K562 (cell line): Measurements from ENCODE around the gene PACSIN1. TPM values are rescaled to one million over a fixed set of nuclear protein-coding genes. Genes with fewer than 3 reads are reported as not detected.

Experiments used
- ATAC-seq: fragments of 200-7000 bp; cut with Tn5 transposase; 3 replicates; pipeline ENCODE4 v1.9.1; 2020; ENCODE audit warnings: moderate library complexity
- BruUV-seq: library from RNA; stranded (reverse); fragments of 400-500 nt; replicated peaks from 2 replicates; lab custom pipeline; 2021; lab: Mats Ljungman, UMichigan
- CTCF ChIA-PET: fragments of 300-600 bp; formaldehyde crosslinking; extraction: SDS; loops from one replicate; lab custom pipeline; 2021; ENCODE audit warnings: low intra/inter-chr PET ratio; lab: Yijun Ruan, JAX
- POLR2A ChIA-PET: fragments of 300-600, 350-650 bp; sonication (Branson Sonifier 250); formaldehyde crosslinking; extraction: SDS; loops from one replicate; lab custom pipeline; 2021; ENCODE audit warnings: antibody characterized with exemption, inconsistent platforms; lab: Yijun Ruan, JAX
- DNase-seq, 4 experiments: peaks; one replicate each; pipeline versions ENCODE4 v3.0.0 to v3.0.0-alpha.2; 2011 to 2018; ENCODE audit warnings: low spot score in 3 of 4, mixed read lengths in 3 of 4; ENCODE audit errors: extremely low read depth in 1 of 4
- FAIRE-seq: peaks from 2 replicates; lab custom pipeline; 2011; peaks lifted over from hg19 to GRCh38; lab: Jason Lieb, UNC
- H2AFZ ChIP-seq: 2 replicates; pipeline ENCODE4 v1.6.0; 2011; ENCODE audit warnings: low read depth, low read length, control low read depth, inconsistent platforms
- H3K27ac ChIP-seq: fragments of 200-600 bp; 3 replicates; pipeline ENCODE4 v1.8.0; 2011; ENCODE audit warnings: low read depth, mild to moderate bottlenecking, control low read depth, inconsistent platforms, low read length, moderate library complexity, mixed read lengths; ENCODE audit errors: extremely low read depth
- H3K27me3 ChIP-seq, 2 experiments: fragments of 300-600 bp in 1 of 2; 2 replicates in 1 of 2; 3 replicates in 1 of 2; pipeline versions ENCODE4 v1.6.0 to v1.8.0; 2011; ENCODE audit warnings: inconsistent platforms in 2 of 2, low read length in 2 of 2, mild to moderate bottlenecking in 1 of 2, mixed read lengths in 1 of 2, moderate library complexity in 1 of 2; ENCODE audit not compliant: control insufficient read depth in 2 of 2, insufficient read depth in 2 of 2
- H3K36me3 ChIP-seq: fragments of 300-600 bp; 3 replicates; pipeline ENCODE4 v1.8.0; 2011; ENCODE audit warnings: mild to moderate bottlenecking, low read length, inconsistent platforms; ENCODE audit not compliant: control insufficient read depth, insufficient read depth
- H3K4me1 ChIP-seq, 2 experiments: fragments of 200-600 bp in 1 of 2; replicated peaks in 1 of 2; 2 replicates in 1 of 2; 3 replicates in 1 of 2; pipeline versions ENCODE4 v1.5.1 to v1.8.0; 2011; ENCODE audit warnings: inconsistent platforms in 2 of 2, low read length in 2 of 2, mild to moderate bottlenecking in 1 of 2, mixed read lengths in 1 of 2, moderate library complexity in 1 of 2; ENCODE audit not compliant: control insufficient read depth in 2 of 2, insufficient read depth in 2 of 2
- H3K4me2 ChIP-seq: 2 replicates; pipeline ENCODE4 v1.6.1; 2011; ENCODE audit warnings: low read length, control low read depth, inconsistent platforms, mixed read lengths; ENCODE audit not compliant: insufficient read depth
- H3K4me3 ChIP-seq: fragments of 200-600 bp; sonication (generic), shearing (Covaris generic); 2 replicates; pipeline ENCODE4 v1.5.1; 2016; ENCODE audit warnings: control low read depth, inconsistent platforms
- H3K79me2 ChIP-seq: fragments of 200-600 bp; 3 replicates; pipeline ENCODE4 v1.8.0; 2011; ENCODE audit warnings: low read length, inconsistent platforms; ENCODE audit not compliant: control insufficient read depth, insufficient read depth
- H3K9ac ChIP-seq, 2 experiments: 2 replicates each; pipeline versions ENCODE4 v1.6.0 to v1.6.1; 2011; ENCODE audit warnings: low read depth in 2 of 2, low read length in 2 of 2, control low read depth in 1 of 2, inconsistent platforms in 1 of 2, mild to moderate bottlenecking in 1 of 2, mixed read lengths in 1 of 2; ENCODE audit not compliant: insufficient read depth in 1 of 2
- H3K9me1 ChIP-seq: one replicate; pipeline ENCODE4 v1.6.0; 2011; ENCODE audit warnings: inconsistent platforms, mild to moderate bottlenecking, low read length, moderate library complexity; ENCODE audit not compliant: control insufficient read depth, insufficient read depth
- H3K9me3 ChIP-seq: replicated peaks from 2 replicates; pipeline ENCODE4 v1.5.1; 2011; ENCODE audit warnings: low read depth, low read length, inconsistent platforms; ENCODE audit not compliant: control insufficient read depth, insufficient read depth
- H4K20me1 ChIP-seq: replicated peaks from 2 replicates; pipeline ENCODE4 v1.6.1; 2011; ENCODE audit warnings: low read length, inconsistent platforms, mixed read lengths; ENCODE audit not compliant: control insufficient read depth, insufficient read depth
- TFAP4 ChIP-seq: sonication (generic); formaldehyde crosslinking; IDR thresholded peaks from 2 replicates; pipeline ENCODE4 v1.8.0; 2022; ENCODE audit warnings: missing genetic modification reagents, mild to moderate bottlenecking, moderate library complexity, borderline replicate concordance
- ZBTB7A ChIP-seq: IDR thresholded peaks from 2 replicates; pipeline ENCODE4 v1.6.1; 2011; ENCODE audit warnings: low read depth, mild to moderate bottlenecking, low read length, moderate library complexity, borderline replicate concordance; ENCODE audit not compliant: control insufficient read depth
- ZFP1 ChIP-seq: fragments of 450-650 bp; formaldehyde crosslinking; IDR thresholded peaks from 2 replicates; pipeline ENCODE4 v1.4.0; 2020; ENCODE audit warnings: mild to moderate bottlenecking, mixed read lengths
- ZKSCAN1 ChIP-seq: fragments of 150-350 bp; IDR thresholded peaks from 2 replicates; pipeline ENCODE4 v1.6.1; 2016; ENCODE audit warnings: low read depth, low read length
- WGBS: fragments of 100-300 bp; shearing (Covaris generic); methylation state at CpG from one replicate; pipeline ENCODE4 v1.1.6; 2016; ENCODE audit warnings: low coverage, mixed read lengths; ENCODE audit not compliant: insufficient coverage; ENCODE audit errors: missing lambda C conversion rate; 5-methylcytosine and 5-hydroxymethylcytosine counted together
- in situ Hi-C: fragments of 300-500 bp; cut with MboI; formaldehyde crosslinking; loops from 4 replicates; pipeline ENCODE4 v1.15.0; 2018; ENCODE audit warnings: inconsistent platforms, mixed read lengths
- intact Hi-C: fragments of 100-400 bp; cut with micrococcal nuclease; formaldehyde crosslinking; loops from 2 replicates; pipeline ENCODE4 v1.14.2; 2022
- polyA plus RNA-seq, 8 experiments: library from polyadenylated mRNA; depleted of rRNA in 4 of 8; stranded (reverse) in 5 of 8; unstranded in 3 of 8; fragments of >200 nt; fragmentation: Nextera tagmentation in 2 of 8; fragmentation: Illumina TruSeq in 1 of 8; extraction: Ambion mirVana in 2 of 8; extraction: Trizol in 1 of 8; gene quantifications; 2 replicates each; pipeline versions ENCODE4 v1.2.1 to v1.2.3, GENCODE V29; 2011 to 2014; ENCODE audit warnings: inconsistent platforms in 1 of 8, missing spikeins in 1 of 8
- total RNA-seq, 7 experiments: library from RNA; depleted of rRNA in 6 of 7; stranded (reverse); fragments of >200 nt in 6 of 7; fragmentation: Illumina TruSeq in 2 of 7; extraction: Trizol in 2 of 7; gene quantifications; 2 replicates each; pipeline versions ENCODE4 v1.2.1 to v1.2.3, GENCODE V29; 2011 to 2021; ENCODE audit warnings: low replicate concordance in 1 of 7

Gene PACSIN1
- total and polyA plus RNA-seq, 9 of the 15 experiments (the other 6 are each of a cell fraction or from before 2014, with no cell fraction given), result 0.01 to 1.7 (median 0.45) TPM

- WGBS, result 36% methylated on average over 15 of the region's 15 CpGs
- FAIRE-seq (no peak), DNase-seq (no peak), ATAC-seq (peak; percentile 13)
- Histone ChIP-seq H3K9me1 (no peaks in the 10 kb centered on the region), H3K9me3 (peaks cover 8% of the 10 kb centered on the region), H3K27ac (no peak overlapping the region), H3K27me3 (no peaks in the 10 kb centered on the region), H3K79me2 (no peaks in the 10 kb centered on the region), H3K4me2 (no peak overlapping the region), H3K4me3 (no peak overlapping the region), H3K36me3 (no peaks in the 10 kb centered on the region), H2AFZ (peak overlapping the region; percentile 69), H4K20me1 (no peaks in the 10 kb centered on the region), H3K4me1 (peaks cover 18 to 76% of the 10 kb centered on the region in 2 experiments; a peak in 4 of 5 replicates), H3K9ac (peak overlapping the region in 1 of 2 experiments; percentile 63; a peak in 2 of 4 replicates)
- in situ Hi-C loops (no loop called here), intact Hi-C loops (no loop called here)
- TF ChIP-seq TFAP4 (peak; percentile 11; the same call in 1 of the 2 replicates), ZFP1 (CRISPR knock-in tag) (no peak), ZKSCAN1 (0 out of 2 replicates have a peak, but pooled peaks have one; percentile 43), ZBTB7A (peak; percentile 53; the same call in 1 of the 2 replicates)
- ChIA-PET CTCF (no interaction called here), POLR2A (interaction anchor here (0.6 to 2.8 kb wide), 2 partner anchors 9 to 94 kb away, joined by 4 to 15 read pairs; no protein-coding TSS in a partner anchor)
- BruUV-seq, result no TSS peak
These were observed 88.6 kb downstream of the PACSIN1 start for GRCh38 chr6:34554291-34555006.
